Left ventricle myocardium superior (tissue), 1 donor: Measurements from ENCODE around the gene SALL2. TPM values are rescaled to one million over a fixed set of nuclear protein-coding genes. Genes with fewer than 3 reads are reported as not detected.
A peak's percentile ranks its signal among the peaks of the same experiment; 100 is the strongest.

Experiments used
- ATAC-seq: fragments of 200-7000 bp; cut with Tn5 transposase; one replicate; pipeline ENCODE4 v1.9.1; 2020; ENCODE audit warnings: mild to moderate bottlenecking, moderate library complexity
- DNase-seq: peaks from one replicate; pipeline ENCODE4 v3.0.0-alpha.2; 2020
- intact Hi-C: fragments of 100-400 bp; cut with micrococcal nuclease; formaldehyde crosslinking; loops from one replicate; pipeline ENCODE4 v1.11.0; 2022
- total RNA-seq: library from RNA; stranded (reverse); fragmentation: NEBNext Ultra II Directional; extraction: Animal tissue kit (Norgen Biotek cat#: 25700); gene quantifications from one replicate; pipeline ENCODE4 v1.2.1, GENCODE V29; 2021
- donor health status: DM: no; HTN: yes; CAD: no; lungs with severe emphysema.

SALL2 gene
- total RNA-seq, 1 donor from 2014 or later = 4.2 TPM

DNA sequence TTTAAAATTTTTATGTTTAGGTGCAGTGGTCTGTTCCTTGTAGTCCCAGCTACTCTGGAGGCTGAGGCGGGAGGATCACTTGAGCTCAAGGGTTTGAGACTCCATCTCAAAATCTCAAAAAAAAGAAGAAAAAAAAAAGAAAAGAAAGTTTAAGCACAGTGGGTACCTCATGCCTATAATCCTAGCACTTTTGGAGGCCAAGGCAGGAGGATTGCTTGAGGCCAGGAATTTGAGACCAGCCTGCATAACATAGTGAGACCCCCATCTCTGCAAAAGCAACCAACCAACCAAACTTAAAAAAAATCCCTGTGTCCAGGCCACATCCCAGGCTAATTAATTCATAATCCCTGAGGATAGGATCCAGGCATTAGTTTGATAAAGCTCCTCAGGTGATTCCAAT is 3.4 kb upstream of the SALL2 start:
- DNase-seq (no peak), ATAC-seq (no peak)
- intact Hi-C loops = no loop called here

- intact Hi-C loops = no loop called here
- ATAC-seq (no peak), DNase-seq (no peak)
Measured at GRCh38 chr14:21528381-21529348, 2.5 kb upstream of the SALL2 start.

- intact Hi-C loops = no loop called here
- ATAC-seq (no peak), DNase-seq (no peak)
Measured at GRCh38 chr14:21527318-21527679, 1.2 kb upstream of the SALL2 start.

GRCh38 chr14:21526672-21527317 is 649 bp upstream of the SALL2 start:
- ATAC-seq (peak; percentile 5), DNase-seq (no peak)
- intact Hi-C loops = no loop called here

GRCh38 chr14:21525571-21525961 is 580 bp downstream of the SALL2 start:
- intact Hi-C loops = no loop called here
- DNase-seq = no peak
- peak; percentile 54 for ATAC-seq

- ATAC-seq (no peak), DNase-seq (no peak)
- intact Hi-C loops = no loop called here
Measured at GRCh38 chr14:21524575-21525490, 1.3 kb downstream of the SALL2 start.

DNA sequence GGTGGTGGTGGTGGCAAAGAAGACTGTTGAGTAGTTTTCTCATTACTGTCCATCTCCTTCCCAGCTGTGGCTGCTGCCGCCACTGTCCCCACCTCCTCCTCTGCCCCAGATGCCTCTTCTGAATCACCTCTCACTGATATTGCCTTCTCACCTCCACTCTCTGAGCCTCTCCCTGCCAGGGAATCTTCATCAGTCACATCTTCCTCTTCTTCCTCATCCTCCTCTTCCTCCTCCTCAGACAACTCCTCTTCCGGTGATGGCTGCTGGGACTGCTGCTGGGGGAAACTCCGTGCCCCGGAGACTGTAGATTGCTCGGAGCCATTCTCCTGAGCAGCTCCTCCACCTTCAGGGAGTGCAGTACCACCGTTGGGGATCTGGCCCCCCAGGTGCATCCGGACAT is 2.9 kb downstream of the SALL2 start:
- DNase-seq = no peak
- intact Hi-C loops = no loop called here
- no peak for ATAC-seq

DNA sequence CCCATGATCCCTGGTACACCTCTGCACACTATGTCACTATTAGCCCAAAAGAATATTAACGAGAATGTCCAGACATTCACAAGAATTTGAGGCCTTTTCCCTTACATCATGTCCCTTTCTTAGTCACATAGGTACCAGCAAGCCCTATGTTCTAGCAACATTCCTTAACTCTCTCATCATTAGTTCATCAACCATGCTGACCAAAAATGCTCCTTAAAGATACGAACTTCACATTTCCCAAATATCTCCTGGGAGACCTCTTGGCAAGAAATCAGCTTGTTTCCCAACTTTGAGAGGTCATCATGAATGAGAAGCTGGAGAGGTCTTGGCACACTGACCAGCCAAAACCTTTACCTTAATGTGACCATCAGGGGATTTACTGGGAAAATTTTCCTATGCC is 4.6 kb downstream of the SALL2 start:
- ATAC-seq (no peak), DNase-seq (no peak)

DNA sequence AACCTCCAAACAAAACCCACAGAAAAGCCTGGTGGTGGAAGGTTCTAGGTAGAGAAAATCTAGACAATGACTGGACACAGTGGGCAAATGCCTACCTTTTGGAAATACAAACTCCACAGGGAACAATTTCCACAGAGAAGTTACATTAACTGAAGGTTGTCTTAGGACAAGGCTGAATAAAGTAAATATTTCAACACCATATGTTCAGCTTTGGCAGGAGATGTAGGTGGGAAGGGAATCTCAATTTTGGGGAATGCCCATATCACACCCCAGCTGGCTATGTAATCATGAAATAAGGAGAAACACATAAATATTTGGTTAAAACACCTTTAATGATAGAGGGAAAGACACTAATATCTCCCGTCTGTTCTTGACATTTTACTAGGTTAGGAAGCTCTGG is 5.4 kb downstream of the SALL2 start:
- no peak for DNase-seq
- ATAC-seq = no peak
- intact Hi-C loops = no loop called here

More for the DNA sequence above, 4.6 kb downstream of the SALL2 start:
- intact Hi-C loops = no loop called here

DNA sequence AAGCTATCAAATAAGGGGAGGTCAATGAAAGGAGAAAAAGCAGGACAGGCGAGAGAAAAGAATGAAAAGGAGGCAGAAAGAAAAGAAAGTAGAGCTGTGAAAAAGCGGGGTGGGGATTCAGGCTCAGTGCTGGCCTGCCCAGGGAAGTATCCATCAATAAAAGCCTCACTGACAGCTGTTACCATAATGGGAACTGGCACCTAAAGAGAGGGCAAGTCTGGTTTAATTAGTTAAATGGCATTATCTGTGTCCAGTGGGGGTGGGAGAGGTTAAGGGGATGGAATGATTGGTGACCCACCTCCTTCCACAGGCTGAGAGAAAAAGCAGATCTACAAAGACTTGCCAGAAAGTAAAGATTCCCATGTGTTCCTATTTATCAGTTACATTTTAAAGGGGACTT is 7.4 kb downstream of the SALL2 start:
- no peak for ATAC-seq
- intact Hi-C loops = no loop called here

GRCh38 chr14:21514341-21514740 is 11.8 kb downstream of the SALL2 start:
- intact Hi-C loops = no loop called here
- ATAC-seq (no peak), DNase-seq (no peak)

More for the DNA sequence above, 7.4 kb downstream of the SALL2 start:
- no peak for DNase-seq

- peak; percentile 99 for ATAC-seq
- peak; percentile 97 for DNase-seq
- intact Hi-C loops = no loop called here
Measured at GRCh38 chr14:21510735-21511657, 15.2 kb downstream of the SALL2 start, which contains the start of gene METTL3. Gene METTL3 (minus strand): TSS chr14:21511340. CDS start chr14:21511223, 117 bp downstream.

DNA sequence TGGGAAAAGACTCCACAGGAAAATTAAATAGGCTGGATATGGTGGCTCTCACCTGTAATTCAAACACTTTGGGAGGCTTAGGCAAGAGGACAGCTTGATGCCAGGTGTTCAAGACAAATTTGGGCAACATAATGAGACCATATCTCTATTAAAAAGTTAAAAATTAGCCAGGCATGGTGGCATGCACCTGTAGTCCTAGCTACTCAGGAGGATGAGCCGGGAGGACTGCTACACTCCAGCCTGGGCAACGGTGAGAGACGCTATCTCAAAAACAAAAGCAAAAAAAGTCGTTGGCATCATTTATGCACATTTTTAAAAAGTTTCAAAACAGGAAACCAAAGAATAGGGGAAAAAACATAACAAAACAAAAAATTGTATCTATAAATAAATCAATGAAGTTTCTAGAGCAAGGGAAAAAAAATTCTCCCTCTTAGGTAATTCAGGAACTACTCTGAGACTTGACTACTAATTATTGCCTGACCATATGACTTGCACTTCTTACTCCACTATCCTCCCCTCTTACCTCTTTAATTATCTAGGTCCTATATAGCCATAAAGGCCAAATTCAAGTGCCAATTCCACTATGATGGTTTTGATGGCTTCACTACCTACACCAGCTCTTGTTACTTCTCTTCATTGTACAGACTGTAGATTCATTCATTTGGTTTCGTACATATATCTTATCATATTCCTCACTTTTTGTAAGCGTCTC is 16.6 kb downstream of the SALL2 start:
- intact Hi-C loops = no loop called here
- ATAC-seq = no peak
- no peak for DNase-seq

DNA sequence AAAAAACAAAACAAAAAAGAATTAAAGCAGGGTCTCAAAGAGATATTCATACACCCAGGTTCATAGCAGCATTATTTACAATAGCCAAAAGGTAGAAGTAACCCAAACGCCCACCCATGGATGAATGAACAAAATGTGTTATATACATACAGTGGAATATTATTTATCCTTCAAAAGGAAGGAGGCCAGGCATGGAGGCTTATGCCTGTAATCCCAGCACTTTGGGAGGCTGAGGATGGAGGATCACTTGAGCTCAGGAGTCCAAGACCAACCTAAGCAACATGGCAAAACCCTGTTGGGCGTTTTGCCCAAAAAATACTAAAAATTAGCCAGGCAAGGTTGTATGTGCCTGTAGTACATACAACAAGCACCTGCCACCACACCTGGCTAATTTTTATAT is 19.6 kb downstream of the SALL2 start:
- DNase-seq (no peak), ATAC-seq (no peak)
- intact Hi-C loops = no loop called here

- intact Hi-C loops = no loop called here
- ATAC-seq (no peak), DNase-seq (no peak)
Measured at GRCh38 chr14:21505012-21505553, 21.1 kb downstream of the SALL2 start.

- DNase-seq = no peak
- intact Hi-C loops = no loop called here
- ATAC-seq = no peak
Measured at GRCh38 chr14:21503376-21503775, 22.8 kb downstream of the SALL2 start.

- DNase-seq (no peak), ATAC-seq (no peak)
- intact Hi-C loops = no loop called here
Measured at GRCh38 chr14:21501568-21501967, 24.6 kb downstream of the SALL2 start.
